ENCODE results near the gene MARCHF3.
"Not testable (repeated sequence)": the region's sequence is repeated elsewhere in the genome, so short reads cannot be mapped to it uniquely, and the experiment has no call there.

The MARCHF3 gene

GRCh38 chr5:126917918-126918614 is 112.3 kb downstream of the MARCHF3 start:
- no peak for DNase-seq (ENCODE audit: low read depth)

GRCh38 chr5:126915496-126915895 is 114.9 kb downstream of the MARCHF3 start:
- DNase-seq (ENCODE audit: low read depth) = no peak

GRCh38 chr5:126914801-126915436 is 115.4 kb downstream of the MARCHF3 start:
- no peak for DNase-seq (ENCODE audit: low read depth)

GRCh38 chr5:126912616-126913200 is 117.7 kb downstream of the MARCHF3 start:
- peak; percentile 54 for DNase-seq (ENCODE audit: low read depth)

GRCh38 chr5:126911986-126912385 is 118.4 kb downstream of the MARCHF3 start:
- no peak for DNase-seq (ENCODE audit: low read depth)

- DNase-seq (ENCODE audit: low read depth) = no peak
Measured at GRCh38 chr5:126909856-126910255, 120.5 kb downstream of the MARCHF3 start.

GRCh38 chr5:126904407-126904806 is 126.0 kb downstream of the MARCHF3 start:
- not testable (repeated sequence) for DNase-seq (ENCODE audit: low read depth)

- DNase-seq (ENCODE audit: low read depth) = no peak
Measured at GRCh38 chr5:126900796-126901195, 129.6 kb downstream of the MARCHF3 start.

- no peak for DNase-seq (ENCODE audit: low read depth)
Measured at GRCh38 chr5:126899476-126899875, 130.9 kb downstream of the MARCHF3 start.

- no peak for DNase-seq (ENCODE audit: low read depth)
Measured at GRCh38 chr5:126897851-126898630, 132.3 kb downstream of the MARCHF3 start.

- DNase-seq (ENCODE audit: low read depth) = no peak
Measured at GRCh38 chr5:126896170-126896702, 134.1 kb downstream of the MARCHF3 start.

GRCh38 chr5:126895712-126896111 is 134.6 kb downstream of the MARCHF3 start:
- not testable (repeated sequence) for DNase-seq (ENCODE audit: low read depth)

- DNase-seq (ENCODE audit: low read depth) = not testable (repeated sequence)
Measured at GRCh38 chr5:126890414-126890813, 139.9 kb downstream of the MARCHF3 start.

- no peak for DNase-seq (ENCODE audit: low read depth)
Measured at GRCh38 chr5:126888175-126888574, 142.2 kb downstream of the MARCHF3 start.

GRCh38 chr5:126884269-126884819 is 146.0 kb downstream of the MARCHF3 start:
- DNase-seq (ENCODE audit: low read depth) = peak; percentile 54

GRCh38 chr5:126883564-126884245 is 146.7 kb downstream of the MARCHF3 start:
- no peak for DNase-seq (ENCODE audit: low read depth)

GRCh38 chr5:126881821-126882600 is 148.3 kb downstream of the MARCHF3 start:
- no peak for DNase-seq (ENCODE audit: low read depth)

- DNase-seq (ENCODE audit: low read depth) = no peak
Measured at GRCh38 chr5:126878634-126879033, 151.7 kb downstream of the MARCHF3 start.

- no peak for DNase-seq (ENCODE audit: low read depth)
Measured at GRCh38 chr5:126878085-126878484, 152.3 kb downstream of the MARCHF3 start.

GRCh38 chr5:126877602-126878001 is 152.8 kb downstream of the MARCHF3 start:
- DNase-seq (ENCODE audit: low read depth) = no peak

Data from fibroblast of gingiva (primary cell).